ENCODE results near the gene OR6J1. TPM values are rescaled to one million over a fixed set of nuclear protein-coding genes. Genes with fewer than 3 reads are reported as not detected.

OR6J1 gene
- total and polyA plus RNA-seq, 2 experiments from 2014 or later = not detected

- Histone ChIP-seq H3K9me2 (ENCODE audit: insufficient read depth) (no peaks in the 10 kb centered on the region), H3F3A (ENCODE audit: insufficient read depth) (peaks cover 9% of the 10 kb centered on the region), H3K4me3 (no peak overlapping the region), H2AFZ (no peak overlapping the region), H3K27me3 (replicated peaks; ENCODE audit: insufficient read depth) (no peaks in the 10 kb centered on the region), H3K4me1 (ENCODE audit: insufficient read depth) (peaks cover 28% of the 10 kb centered on the region), H3K27ac (no peak overlapping the region), H3K4me2 (ENCODE audit: unreplicated experiment) (no peak overlapping the region), H4K20me1 (ENCODE audit: insufficient read depth) (no peaks in the 10 kb centered on the region), H3K36me3 (ENCODE audit: low read depth) (no peaks in the 10 kb centered on the region), H3K9ac (no peak overlapping the region), H3K9me3 (ENCODE audit: low read depth) (no peaks in the 10 kb centered on the region), H3K79me2 (ENCODE audit: insufficient read depth) (no peaks in the 10 kb centered on the region)
- TF ChIP-seq EZH2phosphoT487 (IDR thresholded peaks at IDR 0.05; ENCODE audit: insufficient read depth, low read depth) (no peak), EZH2 (IDR thresholded peaks at IDR 0.05; ENCODE audit: insufficient read depth, poor library complexity, severe bottlenecking) (no peak)
- in situ Hi-C loops (cut with MboI) = loop anchor here (10.0 to 25.0 kb wide), 2 partner anchors 76 to 264 kb away; no protein-coding TSS in a partner anchor
- 58 to 64% methylated on average over 3 of the region's 3 CpGs for WGBS, 2 experiments (ENCODE audit: low coverage in 1 of 2, low lambda C conversion rate in 2 of 2, missing lambda C conversion rate in 2 of 2)
- peak; percentile 44 for DNase-seq
Observed at GRCh38 chr14:22650960-22651521, 6.9 kb upstream of the OR6J1 start.

- DNase-seq = no peak
- WGBS, 2 experiments (ENCODE audit: low coverage in 1 of 2, low lambda C conversion rate in 2 of 2, missing lambda C conversion rate in 2 of 2) = 77 to 80% methylated on average over 7 of the region's 7 CpGs
- in situ Hi-C loops (cut with MboI) = loop anchor here (10.0 to 25.0 kb wide), 2 partner anchors 75 to 263 kb away; no protein-coding TSS in a partner anchor
Observed at GRCh38 chr14:22650046-22650739, 6.0 kb upstream of the OR6J1 start.

GRCh38 chr14:22648506-22648905 is 4.4 kb upstream of the OR6J1 start:
- Histone ChIP-seq H4K20me1 (ENCODE audit: insufficient read depth) (no peaks in the 10 kb centered on the region), H2AFZ (peak overlapping the region; percentile 37; the same call in 1 of the 2 replicates), H3K36me3 (ENCODE audit: low read depth) (no peaks in the 10 kb centered on the region), H3F3A (ENCODE audit: insufficient read depth) (peaks cover 9% of the 10 kb centered on the region), H3K27me3 (replicated peaks; ENCODE audit: insufficient read depth) (no peaks in the 10 kb centered on the region), H3K9me2 (ENCODE audit: insufficient read depth) (no peaks in the 10 kb centered on the region), H3K79me2 (ENCODE audit: insufficient read depth) (no peaks in the 10 kb centered on the region), H3K27ac (peak overlapping the region; percentile 43), H3K4me1 (ENCODE audit: insufficient read depth) (peaks cover 31% of the 10 kb centered on the region), H3K4me3 (no peak overlapping the region), H3K9me3 (ENCODE audit: low read depth) (no peaks in the 10 kb centered on the region), H3K9ac (no peak overlapping the region), H3K4me2 (ENCODE audit: unreplicated experiment) (no peak overlapping the region)
- WGBS, 2 experiments (ENCODE audit: low coverage in 1 of 2, low lambda C conversion rate in 2 of 2, missing lambda C conversion rate in 2 of 2) = 9 to 15% methylated on average over 2 of the region's 2 CpGs
- DNase-seq = peak; percentile 72
- in situ Hi-C loops (cut with MboI) = no loop called here
- TF ChIP-seq EZH2 (IDR thresholded peaks at IDR 0.05; ENCODE audit: insufficient read depth, poor library complexity, severe bottlenecking) = no peak

More at GRCh38 chr14:22650046-22650739, 6.0 kb upstream of the OR6J1 start:
- H3F3A ChIP-seq (ENCODE audit: insufficient read depth) = peaks cover 9% of the 10 kb centered on the region
- no peaks in the 10 kb centered on the region for H3K9me3 ChIP-seq (ENCODE audit: low read depth)
- H3K4me3 ChIP-seq = no peak overlapping the region
- no peaks in the 10 kb centered on the region for H3K36me3 ChIP-seq (ENCODE audit: low read depth)
- H3K79me2 ChIP-seq (ENCODE audit: insufficient read depth) = no peaks in the 10 kb centered on the region
- no peak overlapping the region for H3K27ac ChIP-seq
- no peaks in the 10 kb centered on the region for H4K20me1 ChIP-seq (ENCODE audit: insufficient read depth)
- no peaks in the 10 kb centered on the region for H3K9me2 ChIP-seq (ENCODE audit: insufficient read depth)
- H2AFZ ChIP-seq = no peak overlapping the region
- H3K4me1 ChIP-seq (ENCODE audit: insufficient read depth) = peaks cover 31% of the 10 kb centered on the region
- no peaks in the 10 kb centered on the region for H3K27me3 ChIP-seq (replicated peaks; ENCODE audit: insufficient read depth)
- no peak overlapping the region for H3K9ac ChIP-seq
- no peak overlapping the region for H3K4me2 ChIP-seq (ENCODE audit: unreplicated experiment)
- TF ChIP-seq EZH2 (IDR thresholded peaks at IDR 0.05; ENCODE audit: insufficient read depth, poor library complexity, severe bottlenecking) (no peak), EZH2phosphoT487 (IDR thresholded peaks at IDR 0.05; ENCODE audit: insufficient read depth, low read depth) (no peak)

- Histone ChIP-seq H3F3A (ENCODE audit: insufficient read depth) (peaks cover 9% of the 10 kb centered on the region), H3K27ac (peak overlapping the region; percentile 99), H3K4me3 (peak overlapping the region; percentile 38; the same call in 1 of the 2 replicates), H4K20me1 (ENCODE audit: insufficient read depth) (no peaks in the 10 kb centered on the region), H3K27me3 (replicated peaks; ENCODE audit: insufficient read depth) (no peaks in the 10 kb centered on the region), H3K9me3 (ENCODE audit: low read depth) (no peaks in the 10 kb centered on the region), H3K79me2 (ENCODE audit: insufficient read depth) (no peaks in the 10 kb centered on the region), H3K4me1 (ENCODE audit: insufficient read depth) (peaks cover 26% of the 10 kb centered on the region), H3K4me2 (ENCODE audit: unreplicated experiment) (peak overlapping the region; percentile 78), H3K36me3 (ENCODE audit: low read depth) (no peaks in the 10 kb centered on the region), H3K9me2 (ENCODE audit: insufficient read depth) (no peaks in the 10 kb centered on the region), H2AFZ (no peak overlapping the region), H3K9ac (peak overlapping the region; percentile 84)
- 0 out of 2 replicates have a peak, but pooled peaks have one; percentile 63 for TF ChIP-seq EZH2phosphoT487 (IDR thresholded peaks at IDR 0.05; ENCODE audit: insufficient read depth, low read depth)
- no peak for TF ChIP-seq EZH2 (IDR thresholded peaks at IDR 0.05; ENCODE audit: insufficient read depth, poor library complexity, severe bottlenecking)
- peak; percentile 83 for DNase-seq
- in situ Hi-C loops (cut with MboI) = no loop called here
- WGBS, 2 experiments (ENCODE audit: low coverage in 1 of 2, low lambda C conversion rate in 2 of 2, missing lambda C conversion rate in 2 of 2) = 75 to 79% methylated on average over 4 of the region's 4 CpGs
Observed at GRCh38 chr14:22646570-22647254, 2.6 kb upstream of the OR6J1 start.
